ENCODE measurements around the gene SCRN3.

DNA sequence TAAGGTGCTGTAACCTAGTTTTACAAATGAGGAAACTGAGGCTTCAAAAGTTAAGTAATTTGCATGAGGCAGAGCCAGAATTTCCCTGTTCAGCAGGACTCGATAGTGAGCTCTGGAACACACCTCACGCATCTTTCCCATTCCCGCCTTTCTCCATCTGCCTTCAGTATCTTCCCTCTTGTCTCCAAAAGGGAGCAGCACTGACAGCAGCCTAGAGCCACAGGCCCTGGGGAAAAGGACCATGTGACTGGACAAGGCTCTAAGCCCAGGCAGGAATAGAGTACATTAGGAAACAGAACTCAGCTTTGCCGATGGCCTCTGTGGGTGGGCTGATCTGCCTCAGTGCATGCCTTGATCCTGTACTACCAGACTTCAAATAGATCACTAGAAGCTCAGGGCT lies 69.8 kb downstream of the SCRN3 start:
- TF ChIP-seq, protein P1, sequence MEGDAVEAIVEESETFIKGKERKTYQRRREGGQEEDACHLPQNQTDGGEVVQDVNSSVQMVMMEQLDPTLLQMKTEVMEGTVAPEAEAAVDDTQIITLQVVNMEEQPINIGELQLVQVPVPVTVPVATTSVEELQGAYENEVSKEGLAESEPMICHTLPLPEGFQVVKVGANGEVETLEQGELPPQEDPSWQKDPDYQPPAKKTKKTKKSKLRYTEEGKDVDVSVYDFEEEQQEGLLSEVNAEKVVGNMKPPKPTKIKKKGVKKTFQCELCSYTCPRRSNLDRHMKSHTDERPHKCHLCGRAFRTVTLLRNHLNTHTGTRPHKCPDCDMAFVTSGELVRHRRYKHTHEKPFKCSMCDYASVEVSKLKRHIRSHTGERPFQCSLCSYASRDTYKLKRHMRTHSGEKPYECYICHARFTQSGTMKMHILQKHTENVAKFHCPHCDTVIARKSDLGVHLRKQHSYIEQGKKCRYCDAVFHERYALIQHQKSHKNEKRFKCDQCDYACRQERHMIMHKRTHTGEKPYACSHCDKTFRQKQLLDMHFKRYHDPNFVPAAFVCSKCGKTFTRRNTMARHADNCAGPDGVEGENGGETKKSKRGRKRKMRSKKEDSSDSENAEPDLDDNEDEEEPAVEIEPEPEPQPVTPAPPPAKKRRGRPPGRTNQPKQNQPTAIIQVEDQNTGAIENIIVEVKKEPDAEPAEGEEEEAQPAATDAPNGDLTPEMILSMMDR (IDR thresholded peaks at IDR 0.05; ENCODE audit: insufficient read depth, low read length, poor library complexity, severe bottlenecking) = no peak
- TF ChIP-seq EZH2phosphoT487 (conservative IDR thresholded peaks at IDR 0.05; ENCODE audit: low read length) = no peak
